ENCODE data around the gene DIPK1A.
"Not testable (repeated sequence)": the region's sequence is repeated elsewhere in the genome, so short reads cannot be mapped to it uniquely, and the experiment has no call there.

The DIPK1A gene

DNA sequence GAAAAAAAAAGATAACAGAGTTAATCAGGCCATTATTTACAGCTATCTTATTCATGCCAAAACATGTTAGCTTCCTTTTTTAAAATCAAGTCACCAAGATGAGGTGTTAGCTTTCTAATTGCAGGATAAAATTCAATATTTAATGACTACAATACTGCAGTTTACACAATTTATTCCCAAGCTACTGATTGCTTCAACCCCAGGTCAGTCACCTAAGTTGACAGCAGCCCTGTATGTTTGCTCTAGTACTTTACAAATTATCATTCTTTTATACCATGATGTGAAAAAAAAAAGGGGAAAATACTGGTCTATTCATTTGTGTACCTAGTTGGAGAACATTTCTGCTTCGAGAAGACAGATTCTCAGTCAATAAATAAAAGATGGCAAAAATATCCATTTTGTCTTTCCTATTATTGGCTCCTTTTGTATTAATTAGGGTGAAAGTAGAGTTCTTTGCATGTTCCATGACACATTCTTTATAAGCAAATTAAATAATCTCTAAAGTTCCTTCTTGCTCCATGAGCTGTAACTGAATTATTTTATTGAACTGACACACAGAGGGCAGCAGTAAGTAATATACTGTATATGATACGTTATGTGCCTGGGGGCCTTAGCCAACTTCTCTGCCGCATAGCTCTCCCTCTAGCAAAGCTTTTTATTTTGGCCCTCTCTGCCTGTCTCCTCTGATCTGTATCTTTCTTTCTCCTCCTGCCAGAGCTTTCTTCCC is 48.0 kb downstream of the DIPK1A start:
- peak; percentile 18 for DNase-seq

DNA sequence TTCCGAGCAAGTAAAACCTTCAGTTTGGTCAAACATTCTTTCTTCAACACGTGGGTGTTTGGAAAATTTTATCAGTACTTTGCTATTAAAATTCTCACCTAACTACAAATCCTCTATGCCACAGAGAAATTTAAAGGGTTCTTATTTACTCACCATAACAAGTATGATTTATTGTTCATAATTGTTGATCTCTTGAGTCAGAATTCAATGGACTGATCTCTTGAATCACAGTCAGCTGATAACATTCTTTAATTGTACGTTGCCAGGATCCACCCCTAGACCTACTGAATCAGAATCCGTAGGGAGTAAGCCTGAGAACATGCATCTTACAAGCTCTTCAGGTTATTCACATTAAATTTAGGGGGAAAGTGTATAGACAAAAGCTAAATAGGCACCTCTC is 51.2 kb downstream of the DIPK1A start:
- DNase-seq = no peak

DNA sequence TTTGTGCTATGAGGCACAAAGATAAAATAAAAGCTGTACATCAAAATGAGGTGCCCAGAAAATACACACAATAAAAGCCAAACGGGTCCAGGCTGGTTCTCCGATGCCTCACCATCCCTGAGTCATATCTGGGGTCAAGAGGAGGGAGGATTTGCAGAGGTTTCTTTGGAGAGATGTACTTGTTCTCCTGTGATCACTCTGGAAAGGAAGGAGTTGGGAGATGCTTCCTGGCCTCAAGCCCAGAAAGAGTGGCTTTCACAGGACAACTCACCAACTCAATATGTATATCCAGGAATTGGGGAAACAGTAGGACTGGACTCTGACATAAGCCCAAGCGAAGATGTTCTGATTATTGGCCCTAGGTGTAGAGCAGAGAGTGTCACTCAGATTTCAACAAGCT is 51.9 kb downstream of the DIPK1A start:
- DNase-seq = no peak

DNA sequence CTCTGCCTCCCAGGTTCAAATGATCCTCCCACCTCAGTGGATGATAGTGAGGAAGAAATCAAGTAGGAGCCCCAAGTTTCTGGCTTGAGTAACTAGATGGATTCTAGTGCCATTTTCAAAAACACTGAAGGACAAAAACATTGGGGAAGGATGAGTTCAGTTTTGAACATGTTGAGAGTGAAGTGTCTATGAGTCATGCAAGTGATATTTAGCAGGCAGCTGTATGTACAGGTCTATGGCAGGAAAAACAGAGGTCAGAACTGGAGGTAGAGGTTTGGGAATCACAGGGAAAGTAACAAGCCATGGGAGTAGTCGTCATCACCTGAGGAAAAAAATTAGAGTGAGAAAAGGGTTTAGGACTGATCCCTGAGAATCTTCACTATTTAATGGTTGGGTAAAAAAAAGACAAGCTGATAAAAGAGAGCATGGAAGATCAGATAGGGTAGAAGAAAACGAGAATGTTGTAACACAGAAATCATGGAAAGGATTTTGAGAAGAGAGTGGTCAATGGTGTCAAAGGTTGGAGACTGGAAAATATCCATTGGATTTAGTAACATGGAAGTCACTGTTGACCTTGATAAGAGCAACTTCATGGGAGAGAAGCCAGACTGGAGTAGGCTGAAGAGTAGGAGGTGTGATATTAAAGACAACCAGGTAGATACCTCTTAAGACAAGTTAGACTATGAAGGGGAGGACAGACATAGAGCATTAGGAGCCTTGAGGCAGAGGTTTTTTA is 53.1 kb downstream of the DIPK1A start:
- no peak for DNase-seq

DNA sequence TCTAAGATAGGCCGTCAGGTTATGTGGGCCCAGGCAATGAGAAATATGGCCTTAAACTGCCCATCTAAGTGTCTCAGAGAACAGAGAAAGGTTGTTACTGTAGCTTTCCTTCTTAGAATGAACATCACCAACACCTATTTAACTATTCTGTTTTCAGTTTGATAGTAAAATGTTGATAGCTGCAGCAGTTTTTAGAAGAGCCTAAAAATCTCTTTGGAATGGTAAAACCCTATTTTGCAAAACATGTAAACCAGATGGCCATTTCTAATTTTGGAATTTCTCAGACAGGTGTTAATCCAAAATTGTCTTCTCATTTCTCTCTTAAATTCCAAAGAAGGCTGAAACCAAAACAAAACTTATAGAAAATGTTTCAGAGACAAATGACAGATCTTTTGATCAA is 57.5 kb downstream of the DIPK1A start:
- DNase-seq = no peak

DNA sequence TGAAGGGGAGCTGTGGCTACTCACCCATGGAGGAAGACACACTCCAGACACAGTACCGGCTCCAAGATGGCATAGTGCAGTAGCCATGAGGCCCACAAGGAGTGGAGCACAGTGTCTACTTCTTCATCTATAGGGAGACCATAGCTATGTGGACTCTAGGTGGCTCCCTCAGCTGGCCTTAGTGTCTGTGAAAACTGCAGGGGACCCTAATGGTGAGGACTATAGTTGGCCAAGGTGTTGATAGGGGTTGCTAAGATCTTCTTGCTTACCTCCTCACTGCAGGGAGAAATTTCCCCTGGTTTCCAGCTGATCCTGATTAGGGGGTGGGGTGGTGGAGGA is 58.9 kb downstream of the DIPK1A start:
- no peak for DNase-seq

DNA sequence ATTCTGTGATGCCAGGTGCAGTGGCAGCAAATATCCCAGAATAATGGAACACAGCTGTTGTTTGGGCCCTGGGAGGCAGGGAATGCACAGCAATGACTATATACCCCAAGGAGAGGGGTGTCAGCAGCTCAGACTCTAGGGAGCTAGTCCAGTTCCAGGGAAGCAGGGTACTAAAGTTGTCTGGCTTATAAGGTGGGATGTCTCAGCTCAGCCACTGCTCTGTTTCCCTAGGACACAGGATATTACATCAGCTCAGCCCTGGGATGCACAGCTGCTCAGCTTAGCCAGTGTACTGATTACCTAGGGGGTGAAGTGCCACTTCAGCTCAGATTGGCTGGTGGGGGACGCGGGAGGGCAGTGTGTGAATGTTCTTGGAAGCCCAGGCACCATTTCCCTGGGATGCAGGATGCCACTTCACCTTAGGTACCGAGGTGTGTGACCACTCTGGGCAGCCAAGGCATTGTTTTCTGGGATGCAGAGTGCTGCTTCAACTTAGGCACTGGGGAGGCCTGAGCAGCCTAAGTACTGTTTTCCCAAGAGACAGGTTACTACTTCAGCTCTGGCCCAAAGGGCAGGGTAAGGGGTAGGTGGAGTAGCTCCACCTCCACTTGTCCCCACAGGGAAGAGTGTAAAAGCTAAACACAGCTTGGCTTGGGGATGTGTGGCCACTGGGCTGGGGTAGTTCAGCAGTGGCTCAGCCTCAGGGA is 59.4 kb downstream of the DIPK1A start:
- DNase-seq = no peak

DNA sequence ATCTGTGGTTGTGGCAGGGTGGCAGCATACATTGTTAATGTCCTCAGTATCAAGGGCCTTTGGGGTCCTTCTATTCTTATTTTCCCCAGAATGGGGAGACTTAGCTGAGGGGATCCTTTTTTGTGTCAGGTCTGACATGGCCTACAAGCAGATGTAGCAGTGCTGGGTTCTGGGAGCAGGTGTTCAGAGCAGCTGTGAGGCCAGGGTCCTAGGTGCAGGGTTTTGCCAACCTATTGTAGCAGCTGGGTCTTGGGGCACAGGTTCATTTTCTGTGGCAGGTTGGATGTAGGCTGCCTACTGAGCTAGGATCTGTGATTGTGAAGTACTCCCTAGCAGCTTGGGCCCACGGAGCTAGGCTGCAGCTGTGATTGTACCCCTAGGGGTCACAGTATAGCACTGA is 60.1 kb downstream of the DIPK1A start:
- DNase-seq = no peak

DNA sequence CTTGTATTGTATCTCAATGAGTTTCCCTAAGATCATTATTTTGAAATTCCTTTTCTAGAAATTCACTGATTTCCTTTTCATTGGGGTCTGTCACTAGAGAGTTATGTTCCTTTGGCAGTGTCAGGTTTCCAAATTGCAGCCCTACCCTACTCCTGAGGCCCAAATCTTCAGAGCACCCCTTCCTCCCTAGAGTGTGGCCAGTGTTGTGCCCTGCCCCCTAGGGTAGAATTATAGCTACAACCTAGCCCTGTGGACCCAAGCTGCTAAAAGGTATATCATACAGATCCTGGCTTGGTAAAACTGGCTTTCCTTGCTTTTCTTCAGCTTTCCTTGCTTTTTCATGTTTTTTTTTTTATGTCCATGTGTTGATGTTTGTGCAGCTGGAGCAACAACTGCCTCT is 60.7 kb downstream of the DIPK1A start:
- DNase-seq = no peak

DNA sequence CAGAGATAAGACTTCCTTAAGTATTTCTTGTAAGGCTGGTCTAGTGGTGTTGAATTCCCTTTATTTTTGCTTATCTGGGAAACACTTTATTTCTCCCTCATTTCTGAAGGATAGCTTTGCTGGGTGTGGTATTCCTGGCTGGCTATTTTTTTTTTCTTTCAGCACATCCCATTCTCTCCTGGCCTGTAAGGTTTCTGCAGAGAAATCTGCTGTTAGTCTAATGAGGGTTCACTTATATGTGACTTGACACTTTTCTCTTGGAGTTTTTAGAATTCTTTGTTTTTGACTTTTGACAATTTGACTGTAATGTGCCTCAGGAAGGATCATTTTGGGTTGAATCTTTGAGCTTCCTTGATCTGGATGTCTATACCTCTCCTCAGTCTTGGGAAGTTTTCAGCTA is 61.5 kb downstream of the DIPK1A start:
- DNase-seq = no peak

DNA sequence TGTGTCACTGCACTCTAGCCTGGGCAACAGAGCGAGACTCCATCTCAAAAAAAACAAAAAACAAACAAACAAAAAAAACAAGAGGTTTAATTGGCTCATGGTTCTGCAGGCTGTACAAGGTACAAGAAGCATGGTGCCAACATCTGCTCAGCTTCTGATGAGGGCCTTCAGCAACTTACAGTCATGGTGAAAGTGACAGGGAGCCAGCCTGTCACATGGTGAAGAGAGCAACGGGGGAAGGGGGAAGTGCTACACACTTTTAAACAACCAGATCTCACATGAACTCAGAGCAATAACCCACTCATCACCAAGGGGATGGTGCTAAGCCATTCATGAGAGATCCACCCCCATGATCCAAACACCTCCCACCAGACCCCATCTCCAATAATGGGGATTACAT is 63.2 kb downstream of the DIPK1A start:
- DNase-seq = not testable (repeated sequence)

DNA sequence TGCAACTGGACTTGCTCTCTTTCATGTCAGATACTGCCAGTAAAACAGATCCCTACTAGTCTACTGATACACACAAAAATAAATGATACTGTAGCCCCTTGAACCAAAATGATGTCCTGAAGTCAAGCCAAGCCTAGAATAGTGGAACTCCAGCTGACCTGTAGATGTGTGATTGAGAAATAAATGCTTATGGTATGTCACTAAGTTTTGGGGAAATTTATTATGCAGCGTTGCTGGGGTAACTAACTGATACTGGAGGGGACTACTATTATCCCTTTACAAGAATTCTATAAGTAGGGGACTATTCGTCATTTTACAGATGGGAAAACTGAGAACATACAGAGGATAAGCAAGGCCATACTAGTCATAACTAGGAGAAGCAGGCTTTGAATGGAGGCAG is 73.8 kb downstream of the DIPK1A start:
- no peak for DNase-seq

DNA sequence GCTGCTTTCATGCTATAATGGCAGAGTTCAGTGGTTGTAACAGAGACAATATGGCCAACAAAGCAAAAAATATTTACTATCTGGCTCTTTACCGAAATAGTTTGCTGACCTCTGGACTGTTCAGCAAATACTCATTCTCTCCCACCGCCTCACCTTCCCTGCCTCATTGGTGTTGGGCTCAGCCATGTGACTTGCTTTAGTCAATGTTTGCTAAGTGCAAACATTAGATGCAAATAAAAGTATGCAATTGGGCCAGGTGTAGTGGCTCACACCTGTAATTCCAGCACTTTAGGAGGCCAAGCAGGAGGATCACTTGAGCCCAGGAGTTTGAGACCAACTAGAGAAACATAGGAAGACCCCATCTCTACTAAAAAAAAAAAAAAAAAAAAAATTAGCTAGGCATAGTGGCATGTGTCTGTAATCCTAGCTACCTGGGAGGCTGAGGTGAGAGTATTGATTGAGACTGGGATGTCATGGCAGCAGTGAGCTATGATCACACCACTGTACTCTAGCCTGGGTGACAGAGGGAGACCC is 74.3 kb downstream of the DIPK1A start:
- peak; percentile 96 for DNase-seq

DNA sequence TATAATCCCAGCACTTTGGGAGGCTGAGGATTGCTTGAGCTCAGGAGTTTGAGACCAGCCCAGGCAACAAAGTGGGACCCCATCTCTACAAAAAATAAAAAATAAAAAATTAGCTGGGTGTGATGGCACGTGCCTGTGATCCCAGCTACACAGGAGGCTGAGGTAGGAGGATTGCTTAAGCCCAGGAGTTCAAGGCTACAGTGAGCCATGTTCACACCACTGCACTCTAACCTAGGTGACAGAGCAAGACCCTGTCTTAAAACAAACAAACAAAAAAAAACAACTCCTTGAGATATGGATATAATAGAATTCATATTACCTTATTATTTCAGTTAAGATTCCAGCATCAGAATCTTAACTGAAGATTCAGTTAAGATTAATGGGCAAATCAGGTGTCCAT is 77.1 kb downstream of the DIPK1A start:
- DNase-seq = no peak

DNA sequence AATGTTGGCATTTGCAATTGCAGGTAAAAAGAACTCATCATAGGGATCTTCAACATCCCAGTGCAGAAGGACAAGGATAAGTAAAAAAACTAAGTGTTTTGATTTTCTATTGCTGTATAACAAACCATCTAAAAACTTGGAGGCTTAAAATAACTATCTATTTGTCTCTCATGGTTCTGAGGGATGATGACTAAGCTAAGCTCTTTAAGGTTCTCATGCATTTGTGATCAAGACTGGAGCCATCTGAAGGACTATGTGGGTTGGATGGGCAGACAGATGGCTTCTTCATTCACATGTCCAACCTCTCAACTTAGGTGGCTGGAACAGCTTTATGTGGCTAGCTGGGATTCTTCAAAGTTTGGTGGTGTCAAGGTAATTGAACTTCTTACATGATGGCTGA is 78.0 kb downstream of the DIPK1A start:
- no peak for DNase-seq

DNA sequence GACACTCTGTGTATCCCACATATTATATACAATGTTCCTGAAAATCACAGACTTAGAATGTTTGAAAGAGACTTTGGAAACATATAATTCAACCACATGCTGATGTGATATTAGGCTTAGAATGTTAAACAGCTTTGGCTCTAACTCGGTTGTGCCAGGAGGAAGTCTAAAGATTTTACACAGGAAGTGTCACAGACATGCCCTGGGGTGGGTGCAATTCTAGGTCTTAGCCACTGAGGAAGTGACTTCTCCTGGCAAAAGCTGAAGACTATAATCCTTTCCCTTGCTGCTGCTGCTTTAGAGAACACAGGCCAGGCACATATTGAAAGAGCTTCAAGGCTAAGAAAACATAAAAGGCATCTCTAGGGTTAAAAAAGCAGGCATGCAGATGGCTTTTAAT is 78.4 kb downstream of the DIPK1A start:
- no peak for DNase-seq

DNA sequence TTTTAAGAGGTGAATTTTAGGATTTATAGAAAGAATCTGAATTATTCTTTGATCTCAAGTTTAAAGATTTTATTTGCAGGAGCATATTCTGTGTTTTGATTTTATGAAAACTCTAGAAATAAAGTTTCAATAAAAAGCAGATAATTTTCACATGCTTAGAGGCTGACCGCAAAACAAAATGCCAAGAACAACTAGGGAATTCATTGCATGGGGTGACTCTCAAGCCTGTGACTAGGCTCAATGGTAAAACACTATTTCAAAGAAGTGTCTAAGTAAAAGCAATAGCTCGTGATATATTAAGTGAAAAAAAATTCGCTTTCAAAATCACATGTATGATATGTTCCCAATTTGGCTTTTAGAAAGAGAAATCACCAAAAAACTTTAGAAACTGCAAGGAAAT is 79.9 kb downstream of the DIPK1A start:
- DNase-seq = no peak

DNA sequence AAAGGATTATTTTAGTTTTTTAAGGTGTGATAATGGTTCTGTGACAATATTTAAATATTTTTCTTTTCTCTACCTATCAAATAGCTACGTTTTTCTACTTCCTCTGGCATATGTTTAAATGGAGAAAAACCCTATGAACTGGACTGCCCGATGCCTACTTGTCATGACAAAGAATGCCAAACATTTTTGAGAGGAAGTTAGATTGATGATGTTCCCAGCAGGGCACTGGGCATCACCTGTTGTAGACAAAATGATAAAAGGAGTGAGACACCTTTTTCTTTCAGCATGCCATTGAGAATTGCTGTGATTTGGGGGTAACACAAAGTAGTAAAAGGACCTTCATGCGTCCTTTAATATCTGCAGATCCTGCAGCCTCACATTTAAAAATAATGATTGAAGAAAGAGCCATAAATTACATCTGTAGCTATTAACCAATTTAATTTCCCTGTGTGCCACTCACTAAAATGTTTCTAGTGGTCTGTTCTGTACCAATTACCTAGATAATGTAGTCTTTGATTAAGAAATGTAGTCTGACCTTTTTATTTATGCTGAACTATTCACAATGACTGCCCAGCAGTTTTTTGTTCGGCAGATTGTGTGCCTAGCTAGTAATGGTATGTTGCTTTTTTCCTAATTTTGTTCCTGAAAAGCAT is 81.8 kb downstream of the DIPK1A start:
- peak; percentile 30 for DNase-seq

DNA sequence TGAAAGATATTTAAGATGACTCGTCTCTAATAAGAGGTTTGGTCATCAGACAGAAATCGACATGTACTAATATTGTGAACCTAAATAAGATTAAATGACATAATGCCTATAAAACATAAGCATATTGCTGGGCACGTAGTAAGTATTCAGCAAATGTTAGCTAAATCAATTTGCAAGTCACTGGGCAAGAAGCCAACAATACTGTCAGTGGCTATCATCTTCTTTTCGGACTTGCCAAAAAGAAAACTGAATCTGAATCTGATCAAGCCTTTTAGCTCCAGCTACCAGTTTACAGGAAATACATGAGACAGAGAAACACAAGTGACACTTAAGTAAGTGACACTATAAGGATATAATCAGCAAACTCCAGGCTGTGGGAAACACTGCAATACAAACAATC is 83.5 kb downstream of the DIPK1A start:
- peak; percentile 54 for DNase-seq

DNA sequence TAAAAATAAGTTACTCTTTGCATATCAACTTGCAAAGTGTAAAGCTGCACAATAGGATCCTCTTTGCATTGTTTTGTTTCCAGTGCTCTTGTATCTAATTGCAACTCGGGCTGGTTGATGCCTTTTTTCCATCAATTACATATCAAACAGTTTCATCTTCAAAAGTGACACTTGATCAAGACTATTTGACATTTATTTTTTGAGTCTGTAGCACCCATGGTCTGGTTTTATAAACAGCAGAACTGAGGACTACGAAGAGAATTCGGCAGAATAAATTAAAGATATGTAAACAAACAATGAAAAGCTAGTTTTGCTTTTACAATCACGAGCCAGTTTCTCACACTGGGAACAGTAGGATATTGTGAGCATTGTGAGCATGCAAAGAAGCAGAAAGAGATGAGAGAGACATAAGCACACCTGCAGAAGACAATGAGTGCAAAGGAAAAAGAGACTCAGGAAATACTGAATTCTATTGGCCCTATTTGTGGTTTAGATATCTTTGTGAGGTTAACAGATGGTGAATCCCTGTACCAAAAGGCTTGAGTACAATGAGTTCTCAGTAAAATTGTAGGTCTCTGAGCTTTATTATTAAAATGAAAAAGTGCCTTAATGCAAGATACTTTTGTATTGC is 84.1 kb downstream of the DIPK1A start:
- peak; percentile 45 for DNase-seq

DNA sequence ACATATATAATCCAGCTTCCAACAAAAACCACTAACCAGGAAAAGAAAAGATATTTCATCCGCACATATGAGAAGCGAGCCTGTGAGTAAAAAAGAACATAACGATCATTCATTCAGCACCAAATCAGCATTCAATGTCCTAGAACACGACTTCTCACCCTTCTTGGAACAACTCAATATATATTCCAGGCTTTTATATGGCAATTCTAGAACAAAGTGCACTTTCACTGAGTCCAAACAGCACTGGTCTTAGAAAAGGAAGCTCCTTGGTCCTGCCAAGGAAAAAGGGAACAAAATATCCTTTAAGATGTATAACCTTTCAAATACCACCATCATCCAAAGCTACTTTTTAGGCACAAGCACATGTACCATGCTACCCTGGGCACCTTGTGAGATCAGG is 84.9 kb downstream of the DIPK1A start:
- DNase-seq = no peak

DNA sequence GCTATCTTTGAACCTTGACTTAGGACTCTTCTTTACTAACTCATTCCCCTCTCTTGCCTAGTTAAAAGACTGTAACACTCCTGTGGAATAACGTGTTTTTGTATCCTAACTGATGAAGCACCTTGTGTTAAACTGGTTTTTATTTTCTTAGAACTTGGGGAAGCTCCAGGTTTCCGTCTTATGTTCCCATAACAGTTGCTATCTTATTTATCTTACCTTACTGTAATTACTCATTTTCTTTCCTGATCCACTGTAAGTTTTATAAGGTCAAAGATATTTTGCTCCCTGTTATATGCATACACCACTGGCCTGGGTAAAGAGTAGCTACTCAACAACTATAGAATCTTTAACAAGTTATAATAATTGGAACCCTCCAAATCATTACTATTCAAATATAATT is 86.3 kb downstream of the DIPK1A start:
- DNase-seq = no peak

DNA sequence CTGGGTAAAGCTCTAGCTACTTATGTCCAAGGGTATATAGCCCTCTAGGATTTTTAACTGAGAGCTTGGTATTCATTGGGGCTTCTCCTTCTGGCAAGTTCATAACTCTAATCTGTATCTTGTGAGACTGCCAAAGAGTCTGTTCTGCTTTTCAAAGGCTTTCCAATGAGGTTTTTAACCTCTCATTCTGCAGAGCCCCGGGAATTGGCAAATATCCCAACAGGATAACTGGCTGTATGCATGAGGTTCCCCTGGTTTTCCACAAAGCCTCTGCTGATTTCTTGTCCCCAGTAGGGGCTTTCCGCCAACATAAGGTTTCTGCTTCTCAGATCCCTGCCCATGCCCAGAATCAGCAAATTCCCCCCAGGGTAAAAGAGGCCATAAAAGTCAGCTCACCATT is 88.5 kb downstream of the DIPK1A start:
- DNase-seq = no peak

Measured in NCI-H146 (cell line).